H9 (cell line): ENCODE data around the gene VPS9D1. TPM values are rescaled to one million over a fixed set of nuclear protein-coding genes. Genes with fewer than 3 reads are reported as not detected.

ENCODE experiments used
- DNase-seq: peaks from one replicate; pipeline ENCODE4 v3.0.0-alpha.2; 2017
- H2AFZ ChIP-seq: one replicate; pipeline ENCODE4 v1.6.1; 2013; ENCODE audit warnings: mild to moderate bottlenecking, low read length, control low read depth, moderate library complexity
- H2AK5ac ChIP-seq: 2 replicates; pipeline ENCODE4 v1.6.1; 2013; ENCODE audit warnings: low read length, control low read depth, mixed read lengths; ENCODE audit not compliant: insufficient read length
- H2BK120ac ChIP-seq: one replicate; pipeline ENCODE4 v1.6.1; 2013; ENCODE audit warnings: low read depth, mild to moderate bottlenecking, low read length, control low read depth, inconsistent platforms; ENCODE audit not compliant: poor library complexity, severe bottlenecking
- H2BK12ac ChIP-seq: 2 replicates; pipeline ENCODE4 v1.6.1; 2013; ENCODE audit warnings: low read length, control low read depth, mixed read lengths, low read depth; ENCODE audit not compliant: insufficient read length
- H2BK15ac ChIP-seq: 2 replicates; pipeline ENCODE4 v1.6.1; 2013; ENCODE audit warnings: low read depth, low read length, control low read depth
- H2BK20ac ChIP-seq: one replicate; pipeline ENCODE4 v1.6.1; 2013; ENCODE audit warnings: low read depth, mild to moderate bottlenecking, low read length, control low read depth, inconsistent platforms; ENCODE audit not compliant: poor library complexity, severe bottlenecking
- H2BK5ac ChIP-seq: 2 replicates; pipeline ENCODE4 v1.6.1; 2013; ENCODE audit warnings: low read length, control low read depth, mixed read lengths; ENCODE audit not compliant: insufficient read length
- H3K14ac ChIP-seq: 2 replicates; pipeline ENCODE4 v1.6.1; 2013; ENCODE audit warnings: low read length, control low read depth; ENCODE audit not compliant: insufficient read depth
- H3K18ac ChIP-seq: 2 replicates; pipeline ENCODE4 v1.6.1; 2013; ENCODE audit warnings: low read depth, mild to moderate bottlenecking, mixed read lengths, low read length, control low read depth; ENCODE audit not compliant: insufficient read length
- H3K23ac ChIP-seq: 2 replicates; pipeline ENCODE4 v1.6.1; 2013; ENCODE audit warnings: low read length, control low read depth, mixed read lengths, low read depth; ENCODE audit not compliant: insufficient read length
- H3K23me2 ChIP-seq: 2 replicates; pipeline ENCODE4 v1.6.1; 2013; ENCODE audit warnings: low read depth, mild to moderate bottlenecking, mixed read lengths, low read length, control low read depth; ENCODE audit not compliant: insufficient read length, poor library complexity, severe bottlenecking
- H3K27ac ChIP-seq: 2 replicates; pipeline ENCODE4 v1.5.1; 2013; ENCODE audit warnings: low read length, control low read depth, mixed read lengths, low read depth; ENCODE audit not compliant: insufficient read length
- H3K27me3 ChIP-seq: 2 replicates; pipeline ENCODE4 v1.6.1; 2013; ENCODE audit warnings: low read length, control low read depth, inconsistent platforms; ENCODE audit not compliant: insufficient read depth
- H3K4ac ChIP-seq: 2 replicates; pipeline ENCODE4 v1.6.1; 2013; ENCODE audit warnings: low read depth, mild to moderate bottlenecking, control low read depth, inconsistent platforms, low read length, moderate library complexity
- H3K4me1 ChIP-seq: 2 replicates; pipeline ENCODE4 v1.6.1; 2013; ENCODE audit warnings: low read length, control low read depth, inconsistent platforms; ENCODE audit not compliant: insufficient read depth
- H3K4me2 ChIP-seq: 2 replicates; pipeline ENCODE4 v1.6.1; 2013; ENCODE audit warnings: low read length, control low read depth, mixed read lengths; ENCODE audit not compliant: insufficient read length, insufficient read depth
- H3K56ac ChIP-seq: 2 replicates; pipeline ENCODE4 v1.6.1; 2013; ENCODE audit warnings: low read depth, mild to moderate bottlenecking, mixed read lengths, low read length, control low read depth; ENCODE audit not compliant: insufficient read length
- H3K79me1 ChIP-seq: 2 replicates; pipeline ENCODE4 v1.6.1; 2013; ENCODE audit warnings: low read depth, mild to moderate bottlenecking, moderate library complexity, low read length, control low read depth, inconsistent platforms; ENCODE audit not compliant: insufficient read depth, poor library complexity, severe bottlenecking
- H3K79me2 ChIP-seq: 2 replicates; pipeline ENCODE4 v1.6.1; 2013; ENCODE audit warnings: low read length, control low read depth, inconsistent platforms; ENCODE audit not compliant: insufficient read depth
- H3K9ac ChIP-seq: 2 replicates; pipeline ENCODE4 v1.6.1; 2013; ENCODE audit warnings: low read length, control low read depth, mixed read lengths; ENCODE audit not compliant: insufficient read length; ENCODE audit errors: extremely low read depth
- H3K9me3 ChIP-seq: one replicate; pipeline ENCODE4 v1.6.1; 2013; ENCODE audit warnings: low read depth, low read length, inconsistent platforms; ENCODE audit not compliant: control insufficient read depth
- H3T11ph ChIP-seq: one replicate; pipeline ENCODE4 v1.6.1; 2013; ENCODE audit warnings: mild to moderate bottlenecking, low read length, control low read depth, inconsistent platforms
- H4K20me1 ChIP-seq: one replicate; pipeline ENCODE4 v1.6.1; 2013; ENCODE audit not compliant: control insufficient read depth, insufficient read length, insufficient read depth
- H4K5ac ChIP-seq: 2 replicates; pipeline ENCODE4 v1.6.1; 2013; ENCODE audit warnings: low read depth, mild to moderate bottlenecking, mixed read lengths, low read length, control low read depth; ENCODE audit not compliant: insufficient read length
- H4K8ac ChIP-seq: replicated peaks from 2 replicates; pipeline ENCODE4 v1.6.1; 2013; ENCODE audit warnings: low read length, control low read depth, mixed read lengths, low read depth; ENCODE audit not compliant: insufficient read length
- H4K91ac ChIP-seq: 2 replicates; pipeline ENCODE4 v1.6.1; 2013; ENCODE audit warnings: low read depth, mild to moderate bottlenecking, moderate library complexity, mixed read lengths, low read length, control low read depth; ENCODE audit not compliant: insufficient read length
- H3K27ac Mint-ChIP-seq, 3 experiments: 2 replicates in 2 of 3; 3 replicates in 1 of 3; pipeline ENCODE4 v1.8.0; 2020 to 2021; ENCODE audit warnings: mixed read lengths in 3 of 3, mild to moderate bottlenecking in 1 of 3, moderate library complexity in 1 of 3
- H3K27me3 Mint-ChIP-seq: 2 replicates; pipeline ENCODE4 v1.8.0; 2021; ENCODE audit warnings: low read depth, mild to moderate bottlenecking, moderate library complexity, mixed read lengths
- H3K36me3 Mint-ChIP-seq, 3 experiments: 2 replicates in 2 of 3; 3 replicates in 1 of 3; pipeline ENCODE4 v1.8.0; 2020 to 2021; ENCODE audit warnings: low read depth in 3 of 3, mixed read lengths in 3 of 3; ENCODE audit not compliant: insufficient read depth in 1 of 3
- H3K4me1 Mint-ChIP-seq, 2 experiments: 2 replicates each; pipeline ENCODE4 v1.8.0; 2020; ENCODE audit warnings: mixed read lengths in 2 of 2
- H3K4me3 Mint-ChIP-seq, 2 experiments: 2 replicates in 1 of 2; 3 replicates in 1 of 2; pipeline ENCODE4 v1.8.0; 2020 to 2021; ENCODE audit warnings: mild to moderate bottlenecking in 2 of 2, mixed read lengths in 2 of 2, moderate library complexity in 1 of 2
- H3K9me3 Mint-ChIP-seq, 2 experiments: 2 replicates in 1 of 2; 3 replicates in 1 of 2; pipeline ENCODE4 v1.8.0; 2020; ENCODE audit warnings: mild to moderate bottlenecking in 2 of 2, mixed read lengths in 2 of 2, moderate library complexity in 1 of 2
- CTCF ChIP-seq: fragments of 200-600 bp; sonication (generic); conservative IDR thresholded peaks from 3 replicates; pipeline ENCODE4 v1.8.0; 2021; ENCODE audit warnings: antibody characterized with exemption, mild to moderate bottlenecking
- WGBS: extraction: QIAGEN DNeasy Blood & Tissue Kit; methylation state at CpG from one replicate; pipeline ENCODE4 v1.1.7; 2013; ENCODE audit warnings: missing lambda C conversion rate, low lambda C conversion rate, mixed read lengths; ENCODE audit not compliant: insufficient read length; ENCODE audit errors: extremely low coverage; 5-methylcytosine and 5-hydroxymethylcytosine counted together
- total RNA-seq: library from RNA; stranded (reverse); gene quantifications from 2 replicates; pipeline ENCODE4 v1.2.1, GENCODE V29; 2021

The VPS9D1 gene
- total RNA-seq, 1 experiment from 2014 or later, result 6.0 TPM

- Histone ChIP-seq H3K14ac (no peak overlapping the region), H3K18ac (no peak overlapping the region), H2BK120ac (no peak overlapping the region), H2BK15ac (no peak overlapping the region), H3K23me2 (no peaks in the 10 kb centered on the region), H2BK20ac (no peak overlapping the region), H4K8ac (no peak overlapping the region), H3K4ac (no peak overlapping the region), H2AFZ (no peak overlapping the region), H3K9ac (no peak overlapping the region), H3K27me3 (no peaks in the 10 kb centered on the region), H4K5ac (no peak overlapping the region), H2AK5ac (no peak overlapping the region), H3T11ph (no peak overlapping the region), H4K20me1 (no peaks in the 10 kb centered on the region), H3K9me3 (no peaks in the 10 kb centered on the region), H4K91ac (no peak overlapping the region), H3K79me1 (no peaks in the 10 kb centered on the region), H3K79me2 (no peaks in the 10 kb centered on the region), H2BK12ac (no peak overlapping the region), H3K23ac (no peak overlapping the region), H3K56ac (no peak overlapping the region), H3K4me2 (no peak overlapping the region), H3K4me1 (no peaks in the 10 kb centered on the region), H3K27ac (no peak overlapping the region), H2BK5ac (no peak overlapping the region)
- no peaks in the 10 kb centered on the region for H3K27me3 Mint-ChIP-seq
- no peaks in the 10 kb centered on the region for H3K9me3 Mint-ChIP-seq
- H3K36me3 Mint-ChIP-seq, result peaks cover 54 to 92% (median 89%) of the 10 kb centered on the region in 3 experiments
- DNase-seq, result no peak
- H3K4me3 Mint-ChIP-seq, result no peak overlapping the region
- no CpG with 5 or more reads among the region's 18 CpGs for WGBS
- H3K4me1 Mint-ChIP-seq, result no peaks in the 10 kb centered on the region
- no peak for TF ChIP-seq CTCF
- H3K27ac Mint-ChIP-seq, result no peak overlapping the region
Observed at GRCh38 chr16:89764711-89765201, 44.1 kb upstream of the VPS9D1 start.
